Measurements from ENCODE around the gene CHD6. TPM values are rescaled to one million over a fixed set of nuclear protein-coding genes. Genes with fewer than 3 reads are reported as not detected.

CHD6 gene
- total and polyA plus RNA-seq, 8 donors = 9.8 to 32.6 (median 19.5) TPM

DNA sequence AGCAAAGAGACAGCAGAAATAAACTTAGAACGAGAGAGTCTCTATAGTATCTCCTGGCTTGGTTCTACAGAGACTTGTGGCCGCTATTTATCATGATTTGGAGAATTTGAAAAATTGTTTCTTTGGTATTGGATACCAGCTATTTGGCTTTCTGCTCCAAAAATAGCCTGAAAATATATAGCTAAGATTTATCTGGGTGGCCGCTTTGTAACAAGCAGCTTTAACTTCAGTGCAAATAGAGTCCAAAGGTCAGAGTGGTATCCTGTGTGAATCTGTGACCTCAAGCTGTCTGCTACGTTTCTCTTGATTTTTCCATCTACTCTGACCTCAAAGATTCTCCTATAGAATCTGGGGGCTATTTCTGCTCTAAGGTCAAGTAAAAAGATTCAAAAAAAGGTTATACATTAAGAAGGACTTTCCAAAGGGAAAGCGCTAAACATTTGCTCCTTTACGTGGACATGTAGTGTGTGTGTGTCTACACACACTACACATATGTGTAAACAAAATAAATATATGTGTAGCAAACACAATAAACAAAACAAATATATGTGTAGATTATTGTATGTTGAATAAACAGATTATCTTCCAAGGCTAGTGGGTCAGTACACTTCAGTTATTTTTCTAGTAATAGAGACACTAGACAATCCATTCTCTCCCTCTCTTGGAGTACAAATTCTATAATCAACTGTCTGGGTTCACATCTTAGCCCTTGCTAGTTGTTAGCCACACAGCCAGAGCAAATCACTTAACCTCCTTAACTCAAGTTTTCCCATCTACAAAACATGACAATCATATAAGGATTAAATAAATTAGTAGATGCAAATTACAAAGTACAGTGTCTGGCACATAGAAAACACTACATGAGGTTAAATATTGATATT lies 40.8 kb downstream of the CHD6 start:
- no peaks in the 10 kb centered on the region for H3K9me3 ChIP-seq
- no peak for DNase-seq
- H3K36me3 ChIP-seq = no peaks in the 10 kb centered on the region
- no peak for FAIRE-seq
- peaks cover 21 to 24% (median 21%) of the 10 kb centered on the region in 3 donors for H3K4me1 ChIP-seq
- intact Hi-C loops (cut with DNase I) = no loop called here
- H3K27me3 ChIP-seq = no peaks in the 10 kb centered on the region
- H3K27ac ChIP-seq = no peak overlapping the region
- 43 to 44% methylated on average over 6 of the region's 6 CpGs for WGBS, 2 donors
- peak in 3 of 4 donors; percentile 59 to 75 (median 69) for ATAC-seq
- no peak overlapping the region for H3K4me3 ChIP-seq
- no peak for TF ChIP-seq CTCF (IDR thresholded peaks at IDR 0.05)

- DNase-seq (no peak), ATAC-seq (no peak), FAIRE-seq (no peak)
- TF ChIP-seq CTCF (IDR thresholded peaks at IDR 0.05) = no peak
- no peaks in the 10 kb centered on the region for H3K36me3 ChIP-seq
- H3K27me3 ChIP-seq = no peaks in the 10 kb centered on the region
- no peak overlapping the region for H3K4me3 ChIP-seq
- WGBS, 2 donors = 97 to 99% methylated on average over 3 of the region's 3 CpGs
- H3K9me3 ChIP-seq = no peaks in the 10 kb centered on the region
- H3K4me1 ChIP-seq = peaks cover 17 to 24% (median 20%) of the 10 kb centered on the region in 3 donors
- intact Hi-C loops (cut with DNase I) = no loop called here
- H3K27ac ChIP-seq = no peak overlapping the region
Observed at GRCh38 chr20:41575412-41575811, 42.8 kb downstream of the CHD6 start.

GRCh38 chr20:41574802-41575389 lies 43.3 kb downstream of the CHD6 start:
- no peak for TF ChIP-seq CTCF (IDR thresholded peaks at IDR 0.05)
- Histone ChIP-seq H3K36me3 (no peaks in the 10 kb centered on the region), H3K27me3 (no peaks in the 10 kb centered on the region), H3K9me3 (no peaks in the 10 kb centered on the region), H3K27ac (no peak overlapping the region), H3K4me3 (no peak overlapping the region), H3K4me1 (peaks cover 13 to 19% (median 14%) of the 10 kb centered on the region in 3 donors)
- FAIRE-seq = no peak
- 93 to 94% methylated on average over 7 of the region's 7 CpGs for WGBS, 2 donors
- ATAC-seq = no peak
- intact Hi-C loops (cut with DNase I) = no loop called here
- no peak for DNase-seq

- WGBS, 2 donors = 60 to 72% methylated on average over 2 of the region's 2 CpGs
- Histone ChIP-seq H3K36me3 (no peaks in the 10 kb centered on the region), H3K27me3 (no peaks in the 10 kb centered on the region), H3K4me3 (no peak overlapping the region), H3K27ac (no peak overlapping the region), H3K9me3 (no peaks in the 10 kb centered on the region), H3K4me1 (peaks cover 7 to 11% (median 9%) of the 10 kb centered on the region in 3 donors)
- ATAC-seq = no peak
- no peak for TF ChIP-seq CTCF (IDR thresholded peaks at IDR 0.05)
- DNase-seq = no peak
- intact Hi-C loops (cut with DNase I) = no loop called here
- FAIRE-seq = no peak
Observed at GRCh38 chr20:41573955-41574354, 44.2 kb downstream of the CHD6 start.

Data from pancreas (tissue), 10 donors.